Smooth muscle cell (in vitro differentiated cells): Measurements from ENCODE around the gene LACTBL1. TPM values are rescaled to one million over a fixed set of nuclear protein-coding genes. Genes with fewer than 3 reads are reported as not detected.

Source experiments
- DNase-seq: peaks from one replicate; lab custom pipeline; 2025; ENCODE audit not compliant: unreplicated experiment; lab: John Stamatoyannopoulos, UW
- H2AFZ ChIP-seq: fragments of 200-600 bp; sonication (generic); 2 replicates; pipeline ENCODE4 v1.6.0; 2016; ENCODE audit warnings: antibody characterized with exemption, low read depth, mild to moderate bottlenecking
- H3F3A ChIP-seq: fragments of 200-600 bp; sonication (generic); 2 replicates; pipeline ENCODE4 v1.6.0; 2017; ENCODE audit warnings: antibody characterized with exemption, low read depth
- H3K27ac ChIP-seq: fragments of 200-600 bp; sonication (generic); 2 replicates; pipeline ENCODE4 v1.5.1; 2016; ENCODE audit warnings: low read depth, mild to moderate bottlenecking
- H3K27me3 ChIP-seq: fragments of 200-600 bp; sonication (generic); 2 replicates; pipeline ENCODE4 v1.6.1; 2016; ENCODE audit warnings: low read depth, mild to moderate bottlenecking
- H3K36me3 ChIP-seq: fragments of 200-600 bp; sonication (generic); 2 replicates; pipeline ENCODE4 v1.5.1; 2016; ENCODE audit warnings: low read depth
- H3K4me1 ChIP-seq: fragments of 200-600 bp; sonication (generic); 2 replicates; pipeline ENCODE4 v1.5.1; 2016; ENCODE audit warnings: low read depth
- H3K4me2 ChIP-seq: fragments of 200-600 bp; sonication (generic); 2 replicates; pipeline ENCODE4 v1.6.0; 2016; ENCODE audit warnings: mild to moderate bottlenecking
- H3K4me3 ChIP-seq: fragments of 200-600 bp; sonication (generic); 2 replicates; pipeline ENCODE4 v1.5.1; 2016; ENCODE audit warnings: mild to moderate bottlenecking
- H3K79me2 ChIP-seq: fragments of 200-600 bp; sonication (generic); 2 replicates; pipeline ENCODE4 v1.6.0; 2016; ENCODE audit warnings: low read depth, mild to moderate bottlenecking
- H3K9ac ChIP-seq: fragments of 200-600 bp; sonication (generic); 2 replicates; pipeline ENCODE4 v1.6.0; 2016; ENCODE audit warnings: low read depth
- H3K9me3 ChIP-seq: fragments of 200-600 bp; sonication (generic); replicated peaks from 2 replicates; pipeline ENCODE4 v1.5.1; 2016; ENCODE audit warnings: low read depth
- H4K20me1 ChIP-seq: fragments of 200-600 bp; sonication (generic); 2 replicates; pipeline ENCODE4 v1.6.0; 2016; ENCODE audit warnings: low read depth
- WGBS: methylation state at CpG from one replicate; pipeline ENCODE4 v1.1.7; 2016; ENCODE audit warnings: low lambda C conversion rate; 5-methylcytosine and 5-hydroxymethylcytosine counted together
- polyA plus RNA-seq: library from polyadenylated mRNA; unstranded; fragments of >200 nt; fragmentation: Nextera tagmentation; extraction: Ambion mirVana; gene quantifications from 2 replicates; pipeline ENCODE4 v1.2.1, GENCODE V29; 2016
- total RNA-seq: library from RNA; depleted of rRNA; stranded (reverse); fragments of >200 nt; gene quantifications from 2 replicates; pipeline ENCODE4 v1.2.3, GENCODE V29; 2014
- TF ChIP-seq, protein P1 (sequence below): fragments of 200-600 bp; sonication (generic); IDR thresholded peaks from 2 replicates; pipeline ENCODE4 v1.5.1; 2017; ENCODE audit warnings: borderline replicate concordance, mild to moderate bottlenecking, antibody characterized with exemption; ENCODE audit not compliant: insufficient read depth, poor library complexity, severe bottlenecking

LACTBL1 gene
- total and polyA plus RNA-seq, 2 experiments from 2014 or later, result not detected

- Histone ChIP-seq H3K9me3 (no peaks in the 10 kb centered on the region), H3K4me2 (no peak overlapping the region), H2AFZ (no peak overlapping the region), H3K9ac (no peak overlapping the region), H3K27ac (no peak overlapping the region), H3K4me1 (no peaks in the 10 kb centered on the region), H3K27me3 (peaks cover 6% of the 10 kb centered on the region), H4K20me1 (no peaks in the 10 kb centered on the region), H3K36me3 (no peaks in the 10 kb centered on the region), H3K79me2 (no peaks in the 10 kb centered on the region), H3K4me3 (no peak overlapping the region), H3F3A (no peaks in the 10 kb centered on the region)
- DNase-seq, result no peak
- 77% methylated on average over 6 of the region's 6 CpGs for WGBS
- TF ChIP-seq, protein P1, sequence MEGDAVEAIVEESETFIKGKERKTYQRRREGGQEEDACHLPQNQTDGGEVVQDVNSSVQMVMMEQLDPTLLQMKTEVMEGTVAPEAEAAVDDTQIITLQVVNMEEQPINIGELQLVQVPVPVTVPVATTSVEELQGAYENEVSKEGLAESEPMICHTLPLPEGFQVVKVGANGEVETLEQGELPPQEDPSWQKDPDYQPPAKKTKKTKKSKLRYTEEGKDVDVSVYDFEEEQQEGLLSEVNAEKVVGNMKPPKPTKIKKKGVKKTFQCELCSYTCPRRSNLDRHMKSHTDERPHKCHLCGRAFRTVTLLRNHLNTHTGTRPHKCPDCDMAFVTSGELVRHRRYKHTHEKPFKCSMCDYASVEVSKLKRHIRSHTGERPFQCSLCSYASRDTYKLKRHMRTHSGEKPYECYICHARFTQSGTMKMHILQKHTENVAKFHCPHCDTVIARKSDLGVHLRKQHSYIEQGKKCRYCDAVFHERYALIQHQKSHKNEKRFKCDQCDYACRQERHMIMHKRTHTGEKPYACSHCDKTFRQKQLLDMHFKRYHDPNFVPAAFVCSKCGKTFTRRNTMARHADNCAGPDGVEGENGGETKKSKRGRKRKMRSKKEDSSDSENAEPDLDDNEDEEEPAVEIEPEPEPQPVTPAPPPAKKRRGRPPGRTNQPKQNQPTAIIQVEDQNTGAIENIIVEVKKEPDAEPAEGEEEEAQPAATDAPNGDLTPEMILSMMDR, result no peak
These were observed 52.5 kb downstream of the LACTBL1 start for GRCh38 chr1:22920026-22920733.

DNA sequence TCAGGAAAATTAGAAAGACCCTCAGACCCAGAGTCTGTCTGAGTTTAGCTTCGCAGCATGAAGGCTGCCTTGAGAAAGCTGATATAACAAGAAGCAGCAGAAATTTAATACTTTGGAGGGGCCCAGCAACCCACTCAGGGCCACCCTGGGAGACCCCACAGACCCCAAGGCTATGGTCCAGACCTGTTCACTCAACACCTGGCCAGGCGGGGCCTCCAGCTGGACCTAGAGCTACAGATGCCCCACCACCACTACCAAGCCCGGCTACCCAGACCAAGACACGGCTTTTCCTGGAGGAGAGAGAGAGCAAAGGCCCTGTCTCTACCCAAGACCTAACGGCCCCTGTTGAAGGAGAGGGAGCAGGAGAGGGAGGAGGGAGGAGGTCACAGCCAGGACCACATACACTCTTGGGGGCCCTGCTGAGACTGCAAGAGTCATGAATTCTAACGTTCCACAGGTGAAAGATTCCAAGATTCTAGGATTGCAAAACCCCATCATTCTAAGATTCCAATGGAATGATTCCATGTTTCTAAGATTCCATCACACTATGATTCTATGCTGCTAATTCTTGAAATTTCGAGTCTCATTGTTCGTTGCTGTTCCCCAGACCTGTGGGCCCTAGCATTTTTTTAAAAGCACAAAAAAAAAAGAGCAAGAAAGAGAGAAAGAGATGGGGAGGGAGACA, 53.2 kb downstream of the LACTBL1 start:
- Histone ChIP-seq H3K9ac (no peak overlapping the region), H3K4me2 (no peak overlapping the region), H3K27me3 (peaks cover 6% of the 10 kb centered on the region), H2AFZ (no peak overlapping the region), H3K27ac (no peak overlapping the region), H3K4me3 (no peak overlapping the region), H3K4me1 (no peaks in the 10 kb centered on the region), H3K36me3 (no peaks in the 10 kb centered on the region), H3K9me3 (no peaks in the 10 kb centered on the region), H3F3A (no peaks in the 10 kb centered on the region), H4K20me1 (no peaks in the 10 kb centered on the region), H3K79me2 (no peaks in the 10 kb centered on the region)
- WGBS, result 84% methylated on average over 8 of the region's 8 CpGs
- no peak for DNase-seq
- TF ChIP-seq, protein P1, result no peak

- Histone ChIP-seq H3K27me3 (peaks cover 6% of the 10 kb centered on the region), H3K79me2 (no peaks in the 10 kb centered on the region), H3K4me1 (no peaks in the 10 kb centered on the region), H3K9me3 (no peaks in the 10 kb centered on the region), H2AFZ (no peak overlapping the region), H4K20me1 (no peaks in the 10 kb centered on the region), H3K9ac (no peak overlapping the region), H3K4me2 (no peak overlapping the region), H3K36me3 (no peaks in the 10 kb centered on the region), H3K4me3 (no peak overlapping the region), H3F3A (no peaks in the 10 kb centered on the region), H3K27ac (no peak overlapping the region)
- no peak for DNase-seq
- 94% methylated on average over 4 of the region's 4 CpGs for WGBS
- TF ChIP-seq, protein P1, result no peak
These were observed 54.0 kb downstream of the LACTBL1 start for GRCh38 chr1:22918644-22919043.
